ENCODE data around the gene ZBTB7B.

Gene ZBTB7B

GRCh38 chr1:155010211-155010918, 7.8 kb downstream of the ZBTB7B start:
- no peaks in the 10 kb centered on the region for H3K9me3 Mint-ChIP-seq
- H3K4me1 Mint-ChIP-seq (ENCODE audit: low read depth): peaks cover 80% of the 10 kb centered on the region
- H3K27me3 Mint-ChIP-seq: no peaks in the 10 kb centered on the region
- peak overlapping the region; percentile 96 for H3K27ac Mint-ChIP-seq
- H3K36me3 Mint-ChIP-seq (ENCODE audit: low read depth): peaks cover 55% of the 10 kb centered on the region
- peak overlapping the region; percentile 91 for H3K4me3 Mint-ChIP-seq
- DNase-seq: peak; percentile 57

GRCh38 chr1:155011004-155011416, 8.4 kb downstream of the ZBTB7B start:
- H3K4me3 Mint-ChIP-seq: peak overlapping the region; percentile 91
- peaks cover 80% of the 10 kb centered on the region for H3K4me1 Mint-ChIP-seq (ENCODE audit: low read depth)
- no peaks in the 10 kb centered on the region for H3K9me3 Mint-ChIP-seq
- H3K36me3 Mint-ChIP-seq (ENCODE audit: low read depth): peaks cover 60% of the 10 kb centered on the region
- no peaks in the 10 kb centered on the region for H3K27me3 Mint-ChIP-seq
- H3K27ac Mint-ChIP-seq: peak overlapping the region; percentile 96
- no peak for DNase-seq

GRCh38 chr1:155011437-155012025, 8.9 kb downstream of the ZBTB7B start:
- Mint-ChIP-seq H3K36me3 (ENCODE audit: low read depth) (peaks cover 65% of the 10 kb centered on the region), H3K27me3 (no peaks in the 10 kb centered on the region), H3K9me3 (no peaks in the 10 kb centered on the region), H3K4me1 (ENCODE audit: low read depth) (peaks cover 80% of the 10 kb centered on the region), H3K27ac (peak overlapping the region; percentile 96), H3K4me3 (peak overlapping the region; percentile 91)
- no peak for DNase-seq

- Mint-ChIP-seq H3K27me3 (no peaks in the 10 kb centered on the region), H3K4me1 (ENCODE audit: low read depth) (peaks cover 80% of the 10 kb centered on the region)
- DNase-seq: peak; percentile 49
These were observed 9.5 kb downstream of the ZBTB7B start for GRCh38 chr1:155012026-155012546.

GRCh38 chr1:155012776-155013602, 10.4 kb downstream of the ZBTB7B start:
- no peaks in the 10 kb centered on the region for H3K9me3 Mint-ChIP-seq
- peak overlapping the region; percentile 64 for H3K4me3 Mint-ChIP-seq
- no peak for DNase-seq
- H3K27me3 Mint-ChIP-seq: no peaks in the 10 kb centered on the region
- peaks cover 80% of the 10 kb centered on the region for H3K4me1 Mint-ChIP-seq (ENCODE audit: low read depth)
- peaks cover 76% of the 10 kb centered on the region for H3K36me3 Mint-ChIP-seq (ENCODE audit: low read depth)
- peak overlapping the region; percentile 91 for H3K27ac Mint-ChIP-seq

More at GRCh38 chr1:155012026-155012546, 9.5 kb downstream of the ZBTB7B start:
- H3K27ac Mint-ChIP-seq: peak overlapping the region; percentile 91
- H3K4me3 Mint-ChIP-seq: peak overlapping the region; percentile 64
- H3K36me3 Mint-ChIP-seq (ENCODE audit: low read depth): peaks cover 71% of the 10 kb centered on the region
- no peaks in the 10 kb centered on the region for H3K9me3 Mint-ChIP-seq

- peak overlapping the region; percentile 64 for H3K4me3 Mint-ChIP-seq
- peaks cover 76% of the 10 kb centered on the region for H3K36me3 Mint-ChIP-seq (ENCODE audit: low read depth)
- H3K4me1 Mint-ChIP-seq (ENCODE audit: low read depth): peaks cover 77% of the 10 kb centered on the region
- H3K27me3 Mint-ChIP-seq: no peaks in the 10 kb centered on the region
- peak overlapping the region; percentile 91 for H3K27ac Mint-ChIP-seq
- no peaks in the 10 kb centered on the region for H3K9me3 Mint-ChIP-seq
- DNase-seq: no peak
These were observed 11.0 kb downstream of the ZBTB7B start for GRCh38 chr1:155013632-155014031.

GRCh38 chr1:155014709-155015508, 12.3 kb downstream of the ZBTB7B start:
- peaks cover 83% of the 10 kb centered on the region for H3K4me1 Mint-ChIP-seq (ENCODE audit: low read depth)
- no peak overlapping the region for H3K4me3 Mint-ChIP-seq
- H3K36me3 Mint-ChIP-seq (ENCODE audit: low read depth): peaks cover 77% of the 10 kb centered on the region
- H3K27ac Mint-ChIP-seq: no peak overlapping the region
- H3K9me3 Mint-ChIP-seq: no peaks in the 10 kb centered on the region
- no peaks in the 10 kb centered on the region for H3K27me3 Mint-ChIP-seq
- no peak for DNase-seq

- Mint-ChIP-seq H3K4me1 (ENCODE audit: low read depth) (peaks cover 79% of the 10 kb centered on the region), H3K9me3 (no peaks in the 10 kb centered on the region), H3K36me3 (ENCODE audit: low read depth) (peaks cover 72% of the 10 kb centered on the region), H3K27me3 (no peaks in the 10 kb centered on the region), H3K4me3 (peak overlapping the region; percentile 20), H3K27ac (peak overlapping the region; percentile 74)
- DNase-seq: no peak
These were observed 13.1 kb downstream of the ZBTB7B start for GRCh38 chr1:155015527-155016230.

- no peaks in the 10 kb centered on the region for H3K27me3 Mint-ChIP-seq
These were observed 13.7 kb downstream of the ZBTB7B start for GRCh38 chr1:155016231-155016831.

GRCh38 chr1:155017041-155017945, 14.7 kb downstream of the ZBTB7B start:
- Mint-ChIP-seq H3K27me3 (no peaks in the 10 kb centered on the region), H3K4me1 (ENCODE audit: low read depth) (peaks cover 67% of the 10 kb centered on the region), H3K9me3 (no peaks in the 10 kb centered on the region), H3K27ac (peak overlapping the region; percentile 74), H3K4me3 (peak overlapping the region; percentile 53), H3K36me3 (ENCODE audit: low read depth) (peaks cover 62% of the 10 kb centered on the region)
- peak; percentile 94 for DNase-seq

More at GRCh38 chr1:155016231-155016831, 13.7 kb downstream of the ZBTB7B start:
- no peaks in the 10 kb centered on the region for H3K9me3 Mint-ChIP-seq
- peak overlapping the region; percentile 74 for H3K27ac Mint-ChIP-seq
- peaks cover 73% of the 10 kb centered on the region for H3K4me1 Mint-ChIP-seq (ENCODE audit: low read depth)
- peak; percentile 54 for DNase-seq
- H3K4me3 Mint-ChIP-seq: peak overlapping the region; percentile 48
- peaks cover 67% of the 10 kb centered on the region for H3K36me3 Mint-ChIP-seq (ENCODE audit: low read depth)

- no peaks in the 10 kb centered on the region for H3K27me3 Mint-ChIP-seq
- no peaks in the 10 kb centered on the region for H3K9me3 Mint-ChIP-seq
- DNase-seq: no peak
- H3K27ac Mint-ChIP-seq: peak overlapping the region; percentile 73
- peaks cover 56% of the 10 kb centered on the region for H3K36me3 Mint-ChIP-seq (ENCODE audit: low read depth)
- H3K4me1 Mint-ChIP-seq (ENCODE audit: low read depth): peaks cover 61% of the 10 kb centered on the region
- H3K4me3 Mint-ChIP-seq: peak overlapping the region; percentile 53
These were observed 15.3 kb downstream of the ZBTB7B start for GRCh38 chr1:155017946-155018316.

GRCh38 chr1:155018617-155019348, 16.2 kb downstream of the ZBTB7B start:
- H3K27me3 Mint-ChIP-seq: no peaks in the 10 kb centered on the region
- H3K27ac Mint-ChIP-seq: peak overlapping the region; percentile 56
- DNase-seq: no peak
- no peak overlapping the region for H3K4me3 Mint-ChIP-seq
- H3K9me3 Mint-ChIP-seq: no peaks in the 10 kb centered on the region
- H3K4me1 Mint-ChIP-seq (ENCODE audit: low read depth): peaks cover 53% of the 10 kb centered on the region
- peaks cover 49% of the 10 kb centered on the region for H3K36me3 Mint-ChIP-seq (ENCODE audit: low read depth)

All from activated T-cell treated with anti-CD3 and anti-CD28 coated beads, Interleukin-2, amount 50 U/mL, for 24 hours (primary cell).